IPS-15b (cell line): ENCODE results near the gene ZIC3.
A peak's percentile ranks its signal among the peaks of the same experiment; 100 is the strongest.
"Not testable (repeated sequence)": the region's sequence is repeated elsewhere in the genome, so short reads cannot be mapped to it uniquely, and the experiment has no call there.

Experiments used
- H3K27me3 ChIP-seq: one replicate; pipeline ENCODE4 v1.6.1; 2013; ENCODE audit warnings: low read length; ENCODE audit not compliant: control insufficient read depth, insufficient read depth
- H3K36me3 ChIP-seq: one replicate; pipeline ENCODE4 v1.6.1; 2013; ENCODE audit warnings: low read length; ENCODE audit not compliant: control insufficient read depth, insufficient read depth
- H3K4me1 ChIP-seq: one replicate; pipeline ENCODE4 v1.6.1; 2013; ENCODE audit warnings: mild to moderate bottlenecking, low read length; ENCODE audit not compliant: control insufficient read depth, insufficient read depth
- H3K4me3 ChIP-seq: one replicate; pipeline ENCODE4 v1.5.1; 2013; ENCODE audit warnings: low read depth, low read length
- H3K9ac ChIP-seq: one replicate; pipeline ENCODE4 v1.6.1; 2013; ENCODE audit warnings: low read depth, mild to moderate bottlenecking, low read length
- H3K9me3 ChIP-seq: one replicate; pipeline ENCODE4 v1.6.1; 2013; ENCODE audit warnings: mild to moderate bottlenecking, low read length; ENCODE audit not compliant: control insufficient read depth, insufficient read depth

ZIC3 gene

GRCh38 chrX:137565921-137566745 lies at the start of gene ZIC3:
ZIC3 (plus strand) TSS chrX:137566127; CDS start chrX:137566692, 565 bp downstream.
- peaks cover 3% of the 10 kb centered on the region for H3K27me3 ChIP-seq
- H3K4me3 ChIP-seq, result peak within 1 kb of the TSS; percentile 95
- peaks cover 30% of the 10 kb centered on the region for H3K36me3 ChIP-seq
- H3K9me3 ChIP-seq, result no peaks in the 10 kb centered on the region
- peaks cover 5% of the 10 kb centered on the region for H3K4me1 ChIP-seq
- H3K9ac ChIP-seq, result peak within 1 kb of the TSS; percentile 89

- H3K4me1 ChIP-seq, result no peaks in the 10 kb centered on the region
- no peaks in the 10 kb centered on the region for H3K27me3 ChIP-seq
Observed at GRCh38 chrX:137519459-137519858, 46.5 kb upstream of the ZIC3 start.

GRCh38 chrX:137545711-137546651 lies 19.9 kb upstream of the ZIC3 start:
- Histone ChIP-seq H3K36me3 (no peaks in the 10 kb centered on the region), H3K9me3 (no peaks in the 10 kb centered on the region), H3K4me1 (peaks cover 12% of the 10 kb centered on the region), H3K4me3 (peak overlapping the region; percentile 66), H3K9ac (peak overlapping the region; percentile 8), H3K27me3 (peaks cover 69% of the 10 kb centered on the region)

More at GRCh38 chrX:137519459-137519858, 46.5 kb upstream of the ZIC3 start:
- Histone ChIP-seq H3K9ac (no peak overlapping the region), H3K4me3 (no peak overlapping the region), H3K36me3 (no peaks in the 10 kb centered on the region), H3K9me3 (no peaks in the 10 kb centered on the region)

- H3K9me3 ChIP-seq, result no peaks in the 10 kb centered on the region
- peaks cover 72% of the 10 kb centered on the region for H3K27me3 ChIP-seq
- peaks cover 17% of the 10 kb centered on the region for H3K4me1 ChIP-seq
- peak overlapping the region; percentile 66 for H3K4me3 ChIP-seq
- H3K36me3 ChIP-seq, result no peaks in the 10 kb centered on the region
- peak overlapping the region; percentile 30 for H3K9ac ChIP-seq
Observed at GRCh38 chrX:137547291-137547690, 18.6 kb upstream of the ZIC3 start.

GRCh38 chrX:137548261-137548660 lies 17.7 kb upstream of the ZIC3 start:
- Histone ChIP-seq H3K4me1 (peaks cover 17% of the 10 kb centered on the region), H3K4me3 (peak overlapping the region; percentile 66)

GRCh38 chrX:137549073-137549472 lies 16.9 kb upstream of the ZIC3 start:
- peaks cover 17% of the 10 kb centered on the region for H3K4me1 ChIP-seq
- H3K9me3 ChIP-seq, result no peaks in the 10 kb centered on the region
- no peak overlapping the region for H3K9ac ChIP-seq
- H3K36me3 ChIP-seq, result no peaks in the 10 kb centered on the region
- peak overlapping the region; percentile 66 for H3K4me3 ChIP-seq
- H3K27me3 ChIP-seq, result peaks cover 58% of the 10 kb centered on the region

More at GRCh38 chrX:137548261-137548660, 17.7 kb upstream of the ZIC3 start:
- no peaks in the 10 kb centered on the region for H3K36me3 ChIP-seq
- no peaks in the 10 kb centered on the region for H3K9me3 ChIP-seq
- no peak overlapping the region for H3K9ac ChIP-seq
- H3K27me3 ChIP-seq, result peaks cover 67% of the 10 kb centered on the region

GRCh38 chrX:137549851-137550664 lies 15.9 kb upstream of the ZIC3 start:
- Histone ChIP-seq H3K4me3 (peak overlapping the region; percentile 66), H3K4me1 (peaks cover 17% of the 10 kb centered on the region), H3K27me3 (peaks cover 49% of the 10 kb centered on the region), H3K9ac (no peak overlapping the region), H3K36me3 (no peaks in the 10 kb centered on the region), H3K9me3 (no peaks in the 10 kb centered on the region)

- no peak overlapping the region for H3K9ac ChIP-seq
- H3K27me3 ChIP-seq, result peaks cover 42% of the 10 kb centered on the region
- H3K9me3 ChIP-seq, result no peaks in the 10 kb centered on the region
- peak overlapping the region; percentile 66 for H3K4me3 ChIP-seq
- H3K36me3 ChIP-seq, result no peaks in the 10 kb centered on the region
- H3K4me1 ChIP-seq, result peaks cover 12% of the 10 kb centered on the region
Observed at GRCh38 chrX:137550665-137551261, 15.2 kb upstream of the ZIC3 start.

GRCh38 chrX:137552098-137552497 lies 13.8 kb upstream of the ZIC3 start:
- H3K4me1 ChIP-seq, H3K36me3 ChIP-seq, H3K4me3 ChIP-seq, H3K9ac ChIP-seq, H3K9me3 ChIP-seq: not testable (repeated sequence)
- peaks cover 28% of the 10 kb centered on the region for H3K27me3 ChIP-seq

GRCh38 chrX:137562096-137562495 lies 3.8 kb upstream of the ZIC3 start:
- Histone ChIP-seq H3K9ac (no peak overlapping the region), H3K4me1 (peaks cover 23% of the 10 kb centered on the region), H3K36me3 (peaks cover 4% of the 10 kb centered on the region), H3K27me3 (peaks cover 3% of the 10 kb centered on the region), H3K4me3 (peak overlapping the region; percentile 58), H3K9me3 (no peaks in the 10 kb centered on the region)
